CD4-positive, alpha-beta T cell treated with Interleukin-17A for 1 hour (primary cell): ENCODE results near the gene PDE4D.
"Not testable (repeated sequence)": the region's sequence is repeated elsewhere in the genome, so short reads cannot be mapped to it uniquely, and the experiment has no call there.

ENCODE experiments used
- DNase-seq: peaks from one replicate; pipeline ENCODE4 v3.0.0-alpha.2; 2020

Gene PDE4D

GRCh38 chr5:59317023-59317773, 576.3 kb downstream of the PDE4D start:
- DNase-seq: no peak

GRCh38 chr5:59312223-59312622, 581.3 kb downstream of the PDE4D start:
- DNase-seq: no peak

- DNase-seq: not testable (repeated sequence)
Observed at GRCh38 chr5:59308685-59309084, 584.8 kb downstream of the PDE4D start.

- not testable (repeated sequence) for DNase-seq
Observed at GRCh38 chr5:59303289-59303716, 590.2 kb downstream of the PDE4D start.

GRCh38 chr5:59302509-59302908, 591.0 kb downstream of the PDE4D start:
- DNase-seq: not testable (repeated sequence)

GRCh38 chr5:59301727-59302126, 591.8 kb downstream of the PDE4D start:
- DNase-seq: no peak

- no peak for DNase-seq
Observed at GRCh38 chr5:59300930-59301329, 592.6 kb downstream of the PDE4D start.

- DNase-seq: no peak
Observed at GRCh38 chr5:59299006-59299405, 594.5 kb downstream of the PDE4D start.

GRCh38 chr5:59296317-59297264, 596.9 kb downstream of the PDE4D start:
- DNase-seq: no peak

- no peak for DNase-seq
Observed at GRCh38 chr5:59293700-59294099, 599.8 kb downstream of the PDE4D start.

- no peak for DNase-seq
Observed at GRCh38 chr5:59291941-59292340, 601.6 kb downstream of the PDE4D start.

GRCh38 chr5:59287884-59288283, 605.6 kb downstream of the PDE4D start:
- DNase-seq: no peak

- no peak for DNase-seq
Observed at GRCh38 chr5:59287361-59287760, 606.2 kb downstream of the PDE4D start.

GRCh38 chr5:59286510-59286909, 607.0 kb downstream of the PDE4D start:
- DNase-seq: no peak

GRCh38 chr5:59285300-59286016, 608.1 kb downstream of the PDE4D start:
- DNase-seq: no peak

GRCh38 chr5:59282726-59283125, 610.8 kb downstream of the PDE4D start:
- DNase-seq: no peak

- DNase-seq: no peak
Observed at GRCh38 chr5:59279979-59280378, 613.5 kb downstream of the PDE4D start.

GRCh38 chr5:59276917-59277372, 616.6 kb downstream of the PDE4D start:
- no peak for DNase-seq

- DNase-seq: no peak
Observed at GRCh38 chr5:59276325-59276675, 617.2 kb downstream of the PDE4D start.

GRCh38 chr5:59275510-59276324, 617.8 kb downstream of the PDE4D start:
- no peak for DNase-seq

- DNase-seq: no peak
Observed at GRCh38 chr5:59275170-59275509, 618.4 kb downstream of the PDE4D start.

- DNase-seq: no peak
Observed at GRCh38 chr5:59274106-59274636, 619.4 kb downstream of the PDE4D start.
